SK-N-SH treated with all-trans-retinoic acid at 6 μM for 48 hours (cell line): ENCODE results near the gene STAG1.

ENCODE experiments used
- ATAC-seq: fragments of 200-7000 bp; cut with Tn5 transposase; 3 replicates; pipeline ENCODE4 v1.9.1; 2020; ENCODE audit warnings: mild to moderate bottlenecking, moderate library complexity
- ARNTL ChIP-seq: fragments of 450-650 bp; formaldehyde crosslinking; IDR thresholded peaks from 2 replicates; pipeline ENCODE4 v1.5.0; 2020; ENCODE audit warnings: low read depth, mild to moderate bottlenecking, moderate library complexity, borderline replicate concordance
- BACH2 ChIP-seq: fragments of 250-450 bp; sonication (Bioruptor Pico); IDR thresholded peaks from 2 replicates; pipeline ENCODE4 v1.9.0; 2021; ENCODE audit warnings: mild to moderate bottlenecking, borderline replicate concordance
- CSDC2 ChIP-seq: fragments of 250-450 bp; sonication (Bioruptor Pico); IDR thresholded peaks from 2 replicates; pipeline ENCODE4 v1.5.0; 2020; ENCODE audit warnings: mild to moderate bottlenecking, moderate library complexity
- ESRRG ChIP-seq: fragments of 250-450 bp; sonication (Bioruptor Pico); IDR thresholded peaks from 2 replicates; pipeline ENCODE4 v1.6.1; 2021; ENCODE audit warnings: mild to moderate bottlenecking
- GLIS3 ChIP-seq: fragments of 250-450 bp; sonication (Bioruptor Pico); IDR thresholded peaks from 2 replicates; pipeline ENCODE4 v1.5.0; 2020; ENCODE audit warnings: mild to moderate bottlenecking, moderate library complexity
- ISL1 ChIP-seq: fragments of 250-450 bp; sonication (Bioruptor Pico); IDR thresholded peaks from 2 replicates; pipeline ENCODE4 v2.1.2; 2022; ENCODE audit warnings: mild to moderate bottlenecking, moderate library complexity
- OSR1 ChIP-seq: fragments of 250-450 bp; sonication (Bioruptor Pico); IDR thresholded peaks from 2 replicates; pipeline ENCODE4 v1.8.0; 2022; ENCODE audit warnings: moderate library complexity, mild to moderate bottlenecking, inconsistent platforms
- PPARA ChIP-seq: fragments of 250-450 bp; sonication (Bioruptor Pico); IDR thresholded peaks from 2 replicates; pipeline ENCODE4 v1.5.0; 2020; ENCODE audit warnings: mild to moderate bottlenecking, borderline replicate concordance
- RARB ChIP-seq: fragments of 250-450 bp; sonication (Bioruptor Pico); IDR thresholded peaks from 2 replicates; pipeline ENCODE4 v1.8.0; 2021; ENCODE audit warnings: mild to moderate bottlenecking, moderate library complexity
- TCF4 ChIP-seq: fragments of 250-450 bp; sonication (Bioruptor Pico); IDR thresholded peaks from 2 replicates; pipeline ENCODE4 v1.8.0; 2021; ENCODE audit warnings: mild to moderate bottlenecking, moderate library complexity, borderline replicate concordance
- TOX ChIP-seq: fragments of 250-450 bp; sonication (Bioruptor Pico); IDR thresholded peaks from 2 replicates; pipeline ENCODE4 v1.8.0; 2021; ENCODE audit warnings: mild to moderate bottlenecking, moderate library complexity, borderline replicate concordance
- TSHZ2 ChIP-seq: fragments of 250-450 bp; sonication (Bioruptor Pico); IDR thresholded peaks from 2 replicates; pipeline ENCODE4 v1.5.0; 2020; ENCODE audit warnings: mild to moderate bottlenecking, moderate library complexity
- ZC3H10 ChIP-seq: fragments of 250-450 bp; sonication (Bioruptor Pico); IDR thresholded peaks from 2 replicates; pipeline ENCODE4 v1.5.1; 2021; ENCODE audit warnings: mild to moderate bottlenecking, moderate library complexity
- ZFP3 ChIP-seq: fragments of 250-450 bp; sonication (Bioruptor Pico); IDR thresholded peaks from 2 replicates; pipeline ENCODE4 v1.5.0; 2020; ENCODE audit warnings: mild to moderate bottlenecking, moderate library complexity
- ZFP30 ChIP-seq: fragments of 450-650 bp; formaldehyde crosslinking; IDR thresholded peaks from 2 replicates; pipeline ENCODE4 v1.5.0; 2022; ENCODE audit warnings: mild to moderate bottlenecking, moderate library complexity
- ZNF565 ChIP-seq: fragments of 450-650 bp; formaldehyde crosslinking; conservative IDR thresholded peaks from 2 replicates; pipeline ENCODE4 v1.5.0; 2020; ENCODE audit warnings: low read depth, mild to moderate bottlenecking, moderate library complexity
- ZNF8 ChIP-seq: fragments of 450-650 bp; formaldehyde crosslinking; IDR thresholded peaks from 2 replicates; pipeline ENCODE4 v1.5.0; 2020; ENCODE audit warnings: mild to moderate bottlenecking, moderate library complexity
- TF ChIP-seq, protein P1 (sequence below): fragments of 250-450 bp; sonication (Bioruptor Pico); IDR thresholded peaks from 2 replicates; pipeline ENCODE4 v1.8.0; 2020; ENCODE audit warnings: mild to moderate bottlenecking, moderate library complexity, borderline replicate concordance
- TF ChIP-seq, protein P2 (sequence below): fragments of 250-450 bp; sonication (Bioruptor Pico); IDR thresholded peaks from 2 replicates; pipeline ENCODE4 v1.8.0; 2021; ENCODE audit warnings: low read depth, mild to moderate bottlenecking, moderate library complexity, borderline replicate concordance
- TF ChIP-seq, protein P3 (sequence below): fragments of 250-450 bp; sonication (Bioruptor Pico); IDR thresholded peaks from 2 replicates; pipeline ENCODE4 v1.5.1; 2020; ENCODE audit warnings: low read depth, mild to moderate bottlenecking, moderate library complexity
- TF ChIP-seq, protein P4 (sequence below): fragments of 250-450 bp; sonication (Bioruptor Pico); IDR thresholded peaks from 2 replicates; pipeline ENCODE4 v1.5.1; 2021; ENCODE audit warnings: mild to moderate bottlenecking, moderate library complexity

STAG1 gene

DNA sequence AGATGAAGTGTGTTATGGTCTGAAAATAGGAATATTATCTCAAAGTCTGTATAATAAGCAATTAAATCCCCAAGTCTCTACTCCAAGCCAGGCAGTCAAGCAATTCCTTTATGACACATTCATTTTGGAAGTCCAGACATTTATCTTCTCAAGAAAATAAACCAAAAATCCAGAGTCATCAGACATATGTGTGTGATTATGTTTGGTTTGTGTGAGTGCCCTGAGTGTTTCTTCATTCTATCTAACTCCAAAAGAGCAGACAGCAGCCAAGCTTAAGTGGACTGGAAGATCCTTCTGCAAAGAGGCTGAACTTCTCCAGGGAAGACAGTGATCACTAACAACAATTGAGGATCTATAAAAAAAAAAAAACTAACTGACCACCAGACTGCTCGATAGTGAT, 239.8 kb downstream of the STAG1 start:
- TF ChIP-seq BACH2 (CRISPR knock-in tag) (no peak), OSR1 (CRISPR knock-in tag) (no peak), ZNF565 (CRISPR knock-in tag) (no peak), ZFP3 (CRISPR knock-in tag) (no peak), TOX (no peak), ZC3H10 (no peak), TSHZ2 (no peak), CSDC2 (CRISPR knock-in tag) (no peak), ZNF8 (CRISPR knock-in tag) (no peak), ESRRG (CRISPR knock-in tag) (no peak), RARB (no peak), TCF4 (no peak), PPARA (CRISPR knock-in tag) (no peak)
- TF ChIP-seq, protein P1, sequence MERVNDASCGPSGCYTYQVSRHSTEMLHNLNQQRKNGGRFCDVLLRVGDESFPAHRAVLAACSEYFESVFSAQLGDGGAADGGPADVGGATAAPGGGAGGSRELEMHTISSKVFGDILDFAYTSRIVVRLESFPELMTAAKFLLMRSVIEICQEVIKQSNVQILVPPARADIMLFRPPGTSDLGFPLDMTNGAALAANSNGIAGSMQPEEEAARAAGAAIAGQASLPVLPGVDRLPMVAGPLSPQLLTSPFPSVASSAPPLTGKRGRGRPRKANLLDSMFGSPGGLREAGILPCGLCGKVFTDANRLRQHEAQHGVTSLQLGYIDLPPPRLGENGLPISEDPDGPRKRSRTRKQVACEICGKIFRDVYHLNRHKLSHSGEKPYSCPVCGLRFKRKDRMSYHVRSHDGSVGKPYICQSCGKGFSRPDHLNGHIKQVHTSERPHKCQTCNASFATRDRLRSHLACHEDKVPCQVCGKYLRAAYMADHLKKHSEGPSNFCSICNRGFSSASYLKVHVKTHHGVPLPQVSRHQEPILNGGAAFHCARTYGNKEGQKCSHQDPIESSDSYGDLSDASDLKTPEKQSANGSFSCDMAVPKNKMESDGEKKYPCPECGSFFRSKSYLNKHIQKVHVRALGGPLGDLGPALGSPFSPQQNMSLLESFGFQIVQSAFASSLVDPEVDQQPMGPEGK (CRISPR knock-in tag): no peak
- TF ChIP-seq, protein P2, sequence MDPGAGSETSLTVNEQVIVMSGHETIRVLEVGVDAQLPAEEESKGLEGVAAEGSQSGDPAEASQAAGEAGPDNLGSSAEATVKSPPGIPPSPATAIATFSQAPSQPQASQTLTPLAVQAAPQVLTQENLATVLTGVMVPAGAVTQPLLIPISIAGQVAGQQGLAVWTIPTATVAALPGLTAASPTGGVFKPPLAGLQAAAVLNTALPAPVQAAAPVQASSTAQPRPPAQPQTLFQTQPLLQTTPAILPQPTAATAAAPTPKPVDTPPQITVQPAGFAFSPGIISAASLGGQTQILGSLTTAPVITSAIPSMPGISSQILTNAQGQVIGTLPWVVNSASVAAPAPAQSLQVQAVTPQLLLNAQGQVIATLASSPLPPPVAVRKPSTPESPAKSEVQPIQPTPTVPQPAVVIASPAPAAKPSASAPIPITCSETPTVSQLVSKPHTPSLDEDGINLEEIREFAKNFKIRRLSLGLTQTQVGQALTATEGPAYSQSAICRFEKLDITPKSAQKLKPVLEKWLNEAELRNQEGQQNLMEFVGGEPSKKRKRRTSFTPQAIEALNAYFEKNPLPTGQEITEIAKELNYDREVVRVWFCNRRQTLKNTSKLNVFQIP (CRISPR knock-in tag): no peak
- TF ChIP-seq, protein P3, sequence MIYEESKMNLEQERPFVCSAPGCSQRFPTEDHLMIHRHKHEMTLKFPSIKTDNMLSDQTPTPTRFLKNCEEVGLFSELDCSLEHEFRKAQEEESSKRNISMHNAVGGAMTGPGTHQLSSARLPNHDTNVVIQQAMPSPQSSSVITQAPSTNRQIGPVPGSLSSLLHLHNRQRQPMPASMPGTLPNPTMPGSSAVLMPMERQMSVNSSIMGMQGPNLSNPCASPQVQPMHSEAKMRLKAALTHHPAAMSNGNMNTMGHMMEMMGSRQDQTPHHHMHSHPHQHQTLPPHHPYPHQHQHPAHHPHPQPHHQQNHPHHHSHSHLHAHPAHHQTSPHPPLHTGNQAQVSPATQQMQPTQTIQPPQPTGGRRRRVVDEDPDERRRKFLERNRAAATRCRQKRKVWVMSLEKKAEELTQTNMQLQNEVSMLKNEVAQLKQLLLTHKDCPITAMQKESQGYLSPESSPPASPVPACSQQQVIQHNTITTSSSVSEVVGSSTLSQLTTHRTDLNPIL (CRISPR knock-in tag): no peak
- no peak for ATAC-seq

- ATAC-seq: no peak
- TF ChIP-seq, protein P3 (CRISPR knock-in tag): no peak
- TF ChIP-seq, protein P4, sequence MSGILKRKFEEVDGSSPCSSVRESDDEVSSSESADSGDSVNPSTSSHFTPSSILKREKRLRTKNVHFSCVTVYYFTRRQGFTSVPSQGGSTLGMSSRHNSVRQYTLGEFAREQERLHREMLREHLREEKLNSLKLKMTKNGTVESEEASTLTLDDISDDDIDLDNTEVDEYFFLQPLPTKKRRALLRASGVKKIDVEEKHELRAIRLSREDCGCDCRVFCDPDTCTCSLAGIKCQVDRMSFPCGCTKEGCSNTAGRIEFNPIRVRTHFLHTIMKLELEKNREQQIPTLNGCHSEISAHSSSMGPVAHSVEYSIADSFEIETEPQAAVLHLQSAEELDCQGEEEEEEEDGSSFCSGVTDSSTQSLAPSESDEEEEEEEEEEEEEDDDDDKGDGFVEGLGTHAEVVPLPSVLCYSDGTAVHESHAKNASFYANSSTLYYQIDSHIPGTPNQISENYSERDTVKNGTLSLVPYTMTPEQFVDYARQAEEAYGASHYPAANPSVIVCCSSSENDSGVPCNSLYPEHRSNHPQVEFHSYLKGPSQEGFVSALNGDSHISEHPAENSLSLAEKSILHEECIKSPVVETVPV (CRISPR knock-in tag): no peak
- no peak for TF ChIP-seq GLIS3 (CRISPR knock-in tag)
- TF ChIP-seq ZFP30: no peak
- TF ChIP-seq ARNTL (CRISPR knock-in tag): no peak
- no peak for TF ChIP-seq TCF4
- no peak for TF ChIP-seq BACH2 (CRISPR knock-in tag)
- TF ChIP-seq ESRRG (CRISPR knock-in tag): no peak
- TF ChIP-seq, protein P2 (CRISPR knock-in tag): no peak
- TF ChIP-seq TSHZ2: no peak
- no peak for TF ChIP-seq ISL1 (CRISPR knock-in tag)
- TF ChIP-seq, protein P1 (CRISPR knock-in tag): no peak
- TF ChIP-seq OSR1 (CRISPR knock-in tag): no peak
- TF ChIP-seq ZNF565 (CRISPR knock-in tag): no peak
Observed at GRCh38 chr3:136505676-136506075, 246.5 kb downstream of the STAG1 start.
